ENCODE results near the gene ENTPD6.

- TF ChIP-seq CTCF (conservative IDR thresholded peaks at IDR 0.05): no peak
- no peak for TF ChIP-seq EZH2 (IDR thresholded peaks at IDR 0.05; ENCODE audit: low read depth)
Observed at GRCh38 chr20:25194333-25194972, 1.1 kb upstream of the ENTPD6 start.

Measured in PC-9 (cell line).